AG09319 (cell line): ENCODE measurements around the gene DDI2.

Source experiments
- DNase-seq: peaks from one replicate; pipeline ENCODE4 v3.0.0-alpha.2; 2010; ENCODE audit warnings: low read depth; ENCODE audit errors: extremely low read depth
- CTCF ChIP-seq: IDR thresholded peaks from 2 replicates; pipeline ENCODE4 v1.5.1; 2011; ENCODE audit warnings: low read depth, mild to moderate bottlenecking, inconsistent platforms, low read length, moderate library complexity

DDI2 gene

GRCh38 chr1:15610167-15610566 is 7.1 kb upstream of the DDI2 start:
- no peak for DNase-seq

GRCh38 chr1:15616373-15617172 is 685 bp upstream of the DDI2 start:
- no peak for TF ChIP-seq CTCF
- no peak for DNase-seq

More at GRCh38 chr1:15610167-15610566, 7.1 kb upstream of the DDI2 start:
- no peak for TF ChIP-seq CTCF

GRCh38 chr1:15618077-15618654 is 908 bp downstream of the DDI2 start:
- DNase-seq = no peak
- no peak for TF ChIP-seq CTCF

GRCh38 chr1:15618655-15619525 is 1.6 kb downstream of the DDI2 start:
- TF ChIP-seq CTCF = no peak

GRCh38 chr1:15620155-15620545 is 2.9 kb downstream of the DDI2 start:
- no peak for TF ChIP-seq CTCF
- DNase-seq = no peak

More at GRCh38 chr1:15618655-15619525, 1.6 kb downstream of the DDI2 start:
- DNase-seq = peak; percentile 66

- no peak for DNase-seq
These were observed 3.8 kb downstream of the DDI2 start for GRCh38 chr1:15620902-15621682.

More at GRCh38 chr1:15620902-15621682, 3.8 kb downstream of the DDI2 start:
- no peak for TF ChIP-seq CTCF
